ENCODE data around the gene CCSER1.

The CCSER1 gene

DNA sequence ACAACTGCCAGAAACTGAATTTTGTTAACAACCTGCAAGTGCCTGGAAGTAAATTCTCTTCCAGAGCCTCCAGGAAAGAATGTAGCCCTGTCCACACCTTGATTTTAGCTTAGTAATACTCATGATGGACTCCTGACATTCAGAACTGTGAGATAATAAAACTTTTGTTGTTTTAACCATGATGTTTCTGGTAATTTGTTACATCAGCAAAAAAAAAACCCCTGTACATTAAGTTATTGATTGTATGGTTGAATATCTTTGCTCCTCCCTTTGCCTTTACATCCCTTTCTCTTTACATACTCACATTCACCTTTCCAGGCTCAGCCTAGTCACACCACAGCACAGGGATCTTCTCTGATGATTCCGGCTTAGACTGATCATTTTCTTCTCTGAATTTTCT lies 1294.8 kb downstream of the CCSER1 start:
- no peak for DNase-seq (ENCODE audit: low spot score)
- no peak for TF ChIP-seq CTCF (IDR thresholded peaks at IDR 0.05; ENCODE audit: extremely low read depth, missing control alignments)

DNA sequence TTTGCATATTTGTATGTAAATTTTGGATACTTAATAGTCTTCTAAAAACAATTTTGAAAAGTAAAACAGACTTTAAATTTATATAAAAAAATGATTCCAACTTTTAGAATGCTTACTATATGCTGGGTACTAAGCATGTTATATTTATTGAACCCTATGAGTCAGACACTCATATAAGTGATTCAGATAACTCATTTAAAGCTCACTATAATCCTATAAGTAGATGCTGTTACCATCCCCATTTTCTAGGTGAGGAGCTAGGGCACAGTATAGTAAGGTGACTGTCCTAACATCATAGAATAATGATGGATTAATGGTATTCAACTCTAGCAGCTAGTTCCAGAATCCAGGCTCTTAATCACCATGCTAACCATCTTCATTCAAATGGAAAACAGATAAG lies 1299.5 kb downstream of the CCSER1 start:
- no peak for DNase-seq (ENCODE audit: low spot score)
- no peak for TF ChIP-seq CTCF (IDR thresholded peaks at IDR 0.05; ENCODE audit: extremely low read depth, missing control alignments)

DNA sequence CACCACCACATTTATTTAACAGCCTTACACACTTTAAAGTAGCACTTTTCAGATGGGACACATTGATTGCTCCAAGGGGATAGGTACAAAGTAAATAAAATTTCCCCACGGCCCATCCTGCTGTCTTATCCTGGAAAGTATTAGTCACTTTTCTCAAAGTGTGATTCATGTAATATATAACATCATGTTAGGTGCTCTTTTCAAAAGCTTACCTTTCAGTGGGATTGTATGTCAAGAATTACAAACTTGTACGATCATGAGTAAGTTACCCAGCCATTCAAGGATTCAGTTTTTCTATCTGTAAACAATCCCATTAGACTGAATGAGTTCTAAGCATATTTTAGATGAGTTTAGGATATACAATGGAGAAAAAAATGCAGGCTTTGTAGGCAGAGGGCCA lies 1300.0 kb downstream of the CCSER1 start:
- TF ChIP-seq CTCF (IDR thresholded peaks at IDR 0.05; ENCODE audit: extremely low read depth, missing control alignments): no peak
- DNase-seq (ENCODE audit: low spot score): no peak

DNA sequence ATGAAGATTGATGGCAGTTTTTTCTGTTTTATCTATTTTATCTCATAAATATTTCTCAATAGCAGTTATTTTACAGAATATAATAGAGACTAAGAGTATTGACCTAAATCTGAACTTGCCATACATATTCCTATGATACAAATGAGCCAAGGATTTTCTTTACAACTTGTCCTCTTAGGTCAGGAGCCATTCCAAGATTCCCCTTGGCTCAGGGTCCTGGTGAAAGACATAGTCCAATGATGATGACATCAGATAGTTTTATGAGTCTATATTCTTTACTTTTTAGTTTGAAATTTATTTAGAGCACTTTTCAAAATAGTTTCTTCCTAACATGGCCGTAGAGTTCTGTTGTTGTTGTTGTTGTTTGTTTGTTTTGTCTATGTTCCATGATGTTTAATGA lies 1307.4 kb downstream of the CCSER1 start:
- DNase-seq (ENCODE audit: low spot score): no peak
- TF ChIP-seq CTCF (IDR thresholded peaks at IDR 0.05; ENCODE audit: extremely low read depth, missing control alignments): no peak

DNA sequence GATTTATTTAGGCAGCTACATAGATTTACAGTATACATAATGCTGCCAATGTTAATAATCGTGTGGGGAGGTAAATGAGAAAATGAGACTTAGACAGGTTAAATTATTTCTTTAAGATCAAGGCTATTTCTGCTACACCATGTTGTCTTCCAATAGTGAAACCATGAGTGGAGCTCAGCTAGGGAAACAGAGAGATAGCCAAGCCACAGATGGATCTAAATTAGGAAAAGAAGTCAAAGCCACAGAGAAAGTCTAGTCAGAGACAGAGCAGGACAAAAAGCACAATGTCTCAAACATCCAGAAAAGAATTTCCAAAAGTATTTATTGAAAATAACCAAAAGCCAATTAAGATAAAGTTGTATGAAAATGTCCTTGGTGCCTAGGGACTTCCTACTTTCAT lies 1309.4 kb downstream of the CCSER1 start:
- no peak for DNase-seq (ENCODE audit: low spot score)
- no peak for TF ChIP-seq CTCF (IDR thresholded peaks at IDR 0.05; ENCODE audit: extremely low read depth, missing control alignments)

DNA sequence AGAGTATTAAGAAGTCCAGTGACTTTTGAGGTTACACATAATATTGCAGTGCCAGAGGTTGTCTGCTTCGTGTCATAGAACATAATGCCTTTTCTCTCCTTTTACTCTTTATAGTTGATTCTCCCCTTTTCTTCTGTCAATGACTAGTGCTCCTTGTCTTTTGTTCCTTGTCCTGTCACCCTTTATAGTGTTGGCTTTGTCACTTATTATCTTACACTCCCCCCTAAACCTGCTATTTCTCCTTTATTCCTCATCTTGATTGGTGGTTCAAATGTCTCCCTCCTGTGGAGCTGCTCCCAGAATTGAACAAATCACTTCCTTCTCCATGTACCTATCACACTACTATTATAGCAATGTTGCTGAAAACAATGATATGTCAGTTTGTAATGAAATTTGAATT lies 1320.0 kb downstream of the CCSER1 start:
- DNase-seq (ENCODE audit: low spot score): no peak
- TF ChIP-seq CTCF (IDR thresholded peaks at IDR 0.05; ENCODE audit: extremely low read depth, missing control alignments): no peak

DNA sequence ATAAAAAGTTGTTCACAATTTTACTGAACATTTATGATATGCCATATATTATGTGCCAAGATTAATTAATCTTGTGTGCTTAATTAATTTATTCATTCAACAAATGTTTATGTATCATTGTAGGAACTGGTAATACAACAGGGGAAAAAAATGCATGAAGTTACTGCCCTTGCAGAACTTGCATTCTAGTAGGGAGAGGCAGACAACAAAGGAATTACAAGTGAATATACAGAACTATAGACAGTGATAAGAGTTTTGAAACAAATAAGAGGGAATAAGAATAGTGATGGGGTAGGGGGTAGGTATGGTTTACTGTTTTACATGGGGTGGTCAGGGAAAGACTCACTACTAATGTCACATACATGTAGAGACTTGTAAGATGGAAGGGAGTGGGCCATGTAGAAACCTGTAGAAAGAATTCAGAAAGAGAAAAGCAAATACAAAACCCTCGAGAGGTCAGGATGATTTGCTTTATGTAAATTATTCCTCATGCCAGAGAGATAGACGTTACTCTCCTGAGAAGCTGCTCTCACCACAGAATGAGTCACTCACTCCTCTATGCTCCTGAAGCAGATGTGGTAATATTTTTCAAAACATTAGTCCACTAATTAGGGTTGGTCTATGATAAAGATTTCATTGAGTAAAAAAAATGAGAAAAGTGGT lies 1321.6 kb downstream of the CCSER1 start:
- DNase-seq (ENCODE audit: low spot score): no peak
- TF ChIP-seq CTCF (IDR thresholded peaks at IDR 0.05; ENCODE audit: extremely low read depth, missing control alignments): no peak
